CD4-positive, alpha-beta T cell (primary cell): ENCODE results near the gene ELF2. TPM values are rescaled to one million over a fixed set of nuclear protein-coding genes. Genes with fewer than 3 reads are reported as not detected.

Experiments used
- ATAC-seq: fragments of 200-7000 bp; cut with Tn5 transposase; one replicate; pipeline ENCODE4 v1.10.0; 2022; ENCODE audit warnings: mild to moderate bottlenecking; ENCODE audit not compliant: poor library complexity
- CTCF ChIA-PET: fragments of 350-600 bp; sonication (Branson Sonifier 250); formaldehyde crosslinking; loops from one replicate; lab custom pipeline; 2021; ENCODE audit warnings: antibody characterized with exemption, inconsistent platforms; lab: Charles Lee
- POLR2A ChIA-PET: fragments of 350-600 bp; sonication (Branson Sonifier 250); formaldehyde crosslinking; loops from one replicate; lab custom pipeline; 2021; ENCODE audit warnings: antibody characterized with exemption, inconsistent platforms; lab: Charles Lee
- DNase-seq, 14 experiments: peaks; one replicate each; pipeline ENCODE4 v3.0.0-alpha.2; 2013 to 2020; ENCODE audit warnings: mixed read lengths in 2 of 14
- H3K27ac ChIP-seq, 2 donors: one replicate each; pipeline versions ENCODE4 v1.5.1 to v1.7.0; 2013; ENCODE audit warnings: low read length in 2 of 2, low read depth in 1 of 2, mild to moderate bottlenecking in 1 of 2
- H3K27me3 ChIP-seq, 2 experiments: 1 replicate in 1 of 2; 2 replicates in 1 of 2; pipeline versions ENCODE4 v1.6.1 to v1.7.0; 2013; ENCODE audit warnings: low read length in 2 of 2, control low read depth in 1 of 2, mild to moderate bottlenecking in 1 of 2, moderate library complexity in 1 of 2; ENCODE audit not compliant: insufficient read depth in 2 of 2, control insufficient read depth in 1 of 2
- H3K36me3 ChIP-seq: one replicate; pipeline ENCODE4 v1.6.1; 2013; ENCODE audit warnings: low read length, control low read depth; ENCODE audit not compliant: insufficient read depth
- H3K4me1 ChIP-seq: one replicate; pipeline ENCODE4 v1.6.1; 2013; ENCODE audit warnings: low read length, control low read depth; ENCODE audit not compliant: insufficient read depth
- H3K4me3 ChIP-seq: one replicate; pipeline ENCODE4 v1.5.1; 2013; ENCODE audit warnings: mild to moderate bottlenecking, low read length, moderate library complexity
- H3K9me3 ChIP-seq, 2 experiments: 1 replicate in 1 of 2; 2 replicates in 1 of 2; pipeline versions ENCODE4 v1.6.1 to v1.7.0; 2013; ENCODE audit warnings: low read length in 2 of 2, mild to moderate bottlenecking in 2 of 2, control low read depth in 1 of 2, moderate library complexity in 1 of 2; ENCODE audit not compliant: control insufficient read depth in 1 of 2, insufficient read depth in 1 of 2
- H3K27ac Mint-ChIP-seq: one replicate; pipeline ENCODE4 v1.8.0; 2020; ENCODE audit warnings: mixed read lengths
- H3K27me3 Mint-ChIP-seq: one replicate; pipeline ENCODE4 v1.8.0; 2021; ENCODE audit warnings: mixed read lengths
- H3K36me3 Mint-ChIP-seq: one replicate; pipeline ENCODE4 v1.8.0; 2021; ENCODE audit warnings: low read depth, mixed read lengths
- H3K4me1 Mint-ChIP-seq: one replicate; pipeline ENCODE4 v1.8.0; 2021; ENCODE audit warnings: low read depth, mixed read lengths
- H3K4me3 Mint-ChIP-seq: one replicate; pipeline ENCODE4 v1.8.0; 2020; ENCODE audit warnings: mild to moderate bottlenecking, mixed read lengths
- H3K9me3 Mint-ChIP-seq: one replicate; pipeline ENCODE4 v1.8.0; 2020; ENCODE audit warnings: mixed read lengths
- CTCF ChIP-seq: fragments of 200-600 bp; IDR thresholded peaks from one replicate; pipeline ENCODE4 v1.8.0; 2022; ENCODE audit warnings: antibody characterized with exemption, mild to moderate bottlenecking
- intact Hi-C, 2 experiments: fragments of 100-400 bp; cut with DNase I in 1 of 2; cut with micrococcal nuclease in 1 of 2; formaldehyde crosslinking; loops; one replicate each; pipeline versions ENCODE4 v1.15.1 to v1.9.0; 2023 to 2025; cut with DNase I, micrococcal nuclease
- total RNA-seq, 174 experiments: library from RNA in 2 of 174; stranded (reverse) in 2 of 174; gene quantifications; one replicate each; pipeline ENCODE4 v1.2.3 and lab custom pipeline; 2021 to 2026

Gene ELF2
- total RNA-seq, 2 experiments from 2014 or later = 83.3 to 84.1 TPM

- CTCF ChIA-PET = interaction anchor here (1.7 kb wide), 1 partner anchor 42 kb away, joined by 3 read pairs; no protein-coding TSS in a partner anchor
- Histone ChIP-seq H3K4me1 (no peaks in the 10 kb centered on the region), H3K27me3 (no peaks in the 10 kb centered on the region), H3K36me3 (no peaks in the 10 kb centered on the region), H3K27ac (no peak overlapping the region), H3K9me3 (no peaks in the 10 kb centered on the region), H3K4me3 (no peak overlapping the region)
- no peaks in the 10 kb centered on the region for H3K27me3 Mint-ChIP-seq
- H3K4me3 Mint-ChIP-seq = no peak overlapping the region
- TF ChIP-seq CTCF = no peak
- H3K27ac Mint-ChIP-seq = no peak overlapping the region
- no peak for ATAC-seq
- H3K9me3 Mint-ChIP-seq = no peaks in the 10 kb centered on the region
- H3K4me1 Mint-ChIP-seq = peaks cover 8% of the 10 kb centered on the region
- intact Hi-C loops = no loop called here
- POLR2A ChIA-PET = interaction anchor here (0.6 kb wide), 1 partner anchor 327 kb away, joined by 3 read pairs; no protein-coding TSS in a partner anchor
- DNase-seq = no peak
- H3K36me3 Mint-ChIP-seq = no peaks in the 10 kb centered on the region
Measured at GRCh38 chr4:139153411-139154133, 23.4 kb downstream of the ELF2 start.

GRCh38 chr4:139152249-139152648 lies 24.8 kb downstream of the ELF2 start:
- CTCF ChIA-PET = interaction anchor here (0.7 kb wide), 1 partner anchor 1479 kb away, joined by 3 read pairs; no protein-coding TSS in a partner anchor
- POLR2A ChIA-PET = no interaction called here
- Mint-ChIP-seq H3K27me3 (no peaks in the 10 kb centered on the region), H3K4me3 (no peak overlapping the region), H3K4me1 (peaks cover 8% of the 10 kb centered on the region), H3K9me3 (no peaks in the 10 kb centered on the region), H3K27ac (no peak overlapping the region), H3K36me3 (no peaks in the 10 kb centered on the region)
- H3K27me3 ChIP-seq = no peaks in the 10 kb centered on the region
- ATAC-seq = no peak
- no peaks in the 10 kb centered on the region for H3K36me3 ChIP-seq
- H3K9me3 ChIP-seq = no peaks in the 10 kb centered on the region
- no peak overlapping the region for H3K4me3 ChIP-seq
- H3K4me1 ChIP-seq = no peaks in the 10 kb centered on the region
- DNase-seq = no peak
- TF ChIP-seq CTCF = no peak
- intact Hi-C loops = no loop called here
- H3K27ac ChIP-seq = no peak overlapping the region

- POLR2A ChIA-PET = no interaction called here
- CTCF ChIA-PET = no interaction called here
- no peak overlapping the region for H3K4me3 Mint-ChIP-seq
Measured at GRCh38 chr4:139146926-139147629, 29.9 kb downstream of the ELF2 start.

More at GRCh38 chr4:139146926-139147629, 29.9 kb downstream of the ELF2 start:
- no peak for DNase-seq
- peaks cover 28% of the 10 kb centered on the region for H3K4me1 Mint-ChIP-seq
- H3K27ac Mint-ChIP-seq = no peak overlapping the region
- no peak for ATAC-seq
- H3K9me3 Mint-ChIP-seq = no peaks in the 10 kb centered on the region
- intact Hi-C loops = no loop called here
- H3K36me3 Mint-ChIP-seq = no peaks in the 10 kb centered on the region
- TF ChIP-seq CTCF = no peak
- H3K9me3 ChIP-seq = no peaks in the 10 kb centered on the region
- no peaks in the 10 kb centered on the region for H3K36me3 ChIP-seq
- peaks cover 15% of the 10 kb centered on the region for H3K4me1 ChIP-seq
- no peak overlapping the region for H3K4me3 ChIP-seq
- no peaks in the 10 kb centered on the region for H3K27me3 ChIP-seq
- H3K27me3 Mint-ChIP-seq = no peaks in the 10 kb centered on the region
- no peak overlapping the region for H3K27ac ChIP-seq
